GM12878 (cell line): Measurements from ENCODE around the gene FBLN5. TPM values are rescaled to one million over a fixed set of nuclear protein-coding genes. Genes with fewer than 3 reads are reported as not detected.
"Not testable (repeated sequence)": the region's sequence is repeated elsewhere in the genome, so short reads cannot be mapped to it uniquely, and the experiment has no call there.

Experiments
- ATAC-seq: fragments of 200-7000 bp; cut with Tn5 transposase; 3 replicates; pipeline ENCODE4 v1.9.1; 2020; ENCODE audit warnings: mild to moderate bottlenecking, moderate library complexity
- BruUV-seq: library from RNA; stranded (reverse); fragments of 400-500 nt; replicated peaks from 2 replicates; lab custom pipeline; 2021; lab: Mats Ljungman, UMichigan
- CTCF ChIA-PET: fragments of 300-600 bp; sonication (Branson Sonifier 250); formaldehyde crosslinking; extraction: SDS; loops from one replicate; lab custom pipeline; 2021; ENCODE audit warnings: inconsistent platforms; lab: Yijun Ruan, JAX
- POLR2A ChIA-PET: fragments of 350-600 bp; formaldehyde crosslinking; extraction: SDS; loops from one replicate; lab custom pipeline; 2021; ENCODE audit warnings: inconsistent platforms; lab: Charles Lee
- RAD21 ChIA-PET: fragments of 300-600 bp; sonication (Branson Sonifier 250); formaldehyde crosslinking; loops from one replicate; lab custom pipeline; 2023; ENCODE audit warnings: antibody characterized with exemption; ENCODE audit not compliant: unreplicated experiment; lab: Charles Lee
- SMC1A ChIA-PET: fragments of 300-600 bp; sonication (Branson Sonifier 250); formaldehyde crosslinking; loops from one replicate; lab custom pipeline; 2023; ENCODE audit not compliant: unreplicated experiment, uncharacterized antibody; lab: Charles Lee
- DNase-seq: peaks from one replicate; pipeline ENCODE4 v3.0.0-alpha.2; 2011; ENCODE audit warnings: low read depth, low spot score
- FAIRE-seq: peaks from 3 replicates; lab custom pipeline; 2011; peaks lifted over from hg19 to GRCh38; lab: Jason Lieb, UNC
- H2AFZ ChIP-seq: 2 replicates; pipeline ENCODE4 v1.6.0; 2011; ENCODE audit warnings: low read depth, low read length, control low read depth; ENCODE audit not compliant: control insufficient read depth
- H3K27ac ChIP-seq: 2 replicates; pipeline ENCODE4 v1.5.1; 2011; ENCODE audit warnings: control low read depth; ENCODE audit not compliant: control insufficient read depth, insufficient read depth
- H3K27me3 ChIP-seq, 2 experiments: replicated peaks in 1 of 2; 2 replicates each; pipeline versions ENCODE4 v1.6.0 to v1.6.1; 2011; ENCODE audit warnings: low read length in 1 of 2; ENCODE audit not compliant: control insufficient read depth in 2 of 2, insufficient read depth in 2 of 2
- H3K36me3 ChIP-seq, 2 experiments: 2 replicates each; pipeline ENCODE4 v1.5.1; 2011; ENCODE audit warnings: low read length in 1 of 2; ENCODE audit not compliant: control insufficient read depth in 2 of 2, insufficient read depth in 2 of 2
- H3K4me1 ChIP-seq: 2 replicates; pipeline ENCODE4 v1.6.1; 2011; ENCODE audit warnings: mild to moderate bottlenecking, low read length, moderate library complexity, mixed read lengths; ENCODE audit not compliant: control insufficient read depth, insufficient read depth
- H3K4me2 ChIP-seq: 2 replicates; pipeline ENCODE4 v1.6.0; 2011; ENCODE audit warnings: control low read depth; ENCODE audit not compliant: control insufficient read depth, insufficient read depth
- H3K4me3 ChIP-seq: fragments of 200-600 bp; sonication (generic); 2 replicates; pipeline ENCODE4 v1.5.1; 2016
- H3K79me2 ChIP-seq: 2 replicates; pipeline ENCODE4 v1.6.0; 2011; ENCODE audit warnings: low read length; ENCODE audit not compliant: control insufficient read depth, insufficient read depth
- H3K9ac ChIP-seq: 2 replicates; pipeline ENCODE4 v1.8.0; 2011; ENCODE audit warnings: low read length, control low read depth, mixed read lengths; ENCODE audit not compliant: control insufficient read depth, insufficient read depth
- H3K9me3 ChIP-seq: replicated peaks from 3 replicates; pipeline ENCODE4 v1.5.1; 2011; ENCODE audit warnings: mild to moderate bottlenecking, low read length; ENCODE audit not compliant: control insufficient read depth, insufficient read depth
- H4K20me1 ChIP-seq: 2 replicates; pipeline ENCODE4 v1.6.0; 2011; ENCODE audit not compliant: control insufficient read depth, insufficient read depth
- ATF2 ChIP-seq: IDR thresholded peaks from 2 replicates; pipeline ENCODE4 v1.6.1; 2012; ENCODE audit warnings: low read length, inconsistent platforms
- EP300 ChIP-seq, 2 experiments: fragments of 150-350 bp in 1 of 2; IDR thresholded peaks; 2 replicates each; pipeline ENCODE4 v1.6.1; 2011 to 2012; ENCODE audit warnings: low read depth in 2 of 2, low read length in 2 of 2, borderline replicate concordance in 1 of 2, improper control_type of control experiment in 1 of 2, inconsistent platforms in 1 of 2; ENCODE audit not compliant: control insufficient read depth in 1 of 2
- ESRRA ChIP-seq: IDR thresholded peaks from 2 replicates; pipeline ENCODE4 v1.6.1; 2012; ENCODE audit warnings: mild to moderate bottlenecking, low read length, improper control_type of control experiment
- EZH2 ChIP-seq: IDR thresholded peaks from 2 replicates; pipeline ENCODE4 v1.6.1; 2012; ENCODE audit warnings: low read depth, mild to moderate bottlenecking, control low read depth, inconsistent platforms, low read length, borderline replicate concordance; ENCODE audit not compliant: control insufficient read depth
- KAT2A ChIP-seq: conservative IDR thresholded peaks from 2 replicates; pipeline ENCODE4 v1.6.1; 2011; ENCODE audit warnings: low read depth, low read length; ENCODE audit not compliant: control insufficient read depth
- KLF5 ChIP-seq: fragments of 450-650 bp; IDR thresholded peaks from 2 replicates; pipeline ENCODE4 v1.6.1; 2014; ENCODE audit warnings: mild to moderate bottlenecking; ENCODE audit not compliant: partially characterized antibody
- STAT3 ChIP-seq: IDR thresholded peaks from 2 replicates; pipeline ENCODE4 v1.6.1; 2011; ENCODE audit warnings: low read depth, low read length, improper control_type of control experiment
- TBL1XR1 ChIP-seq: IDR thresholded peaks from 2 replicates; pipeline ENCODE4 v1.6.1; 2012; ENCODE audit warnings: low read depth, low read length, improper control_type of control experiment
- TCF12 ChIP-seq: IDR thresholded peaks from 2 replicates; pipeline ENCODE4 v1.6.1; 2011; ENCODE audit warnings: low read depth, mild to moderate bottlenecking, low read length
- TCF3 ChIP-seq: IDR thresholded peaks from 2 replicates; pipeline ENCODE4 v1.6.1; 2012; ENCODE audit warnings: low read depth, mild to moderate bottlenecking, low read length, borderline replicate concordance; ENCODE audit not compliant: insufficient read depth
- ZSCAN29 ChIP-seq: fragments of 450-650 bp; IDR thresholded peaks from 2 replicates; pipeline ENCODE4 v1.6.1; 2017; ENCODE audit warnings: mild to moderate bottlenecking, moderate library complexity
- WGBS: methylation state at CpG from one replicate; pipeline ENCODE4 v1.1.6; 2016; ENCODE audit warnings: low lambda C conversion rate; ENCODE audit not compliant: insufficient replicate concordance, insufficient coverage; ENCODE audit errors: missing lambda C conversion rate; 5-methylcytosine and 5-hydroxymethylcytosine counted together
- in situ Hi-C: fragments of 300-500 bp; cut with MboI; formaldehyde crosslinking; loops from 9 replicates; pipeline ENCODE4 v1.14.3; 2018; ENCODE audit warnings: mixed read lengths
- intact Hi-C: fragments of 100-400 bp; cut with micrococcal nuclease; formaldehyde crosslinking; loops from one replicate; pipeline ENCODE4 v1.14.2; 2022; ENCODE audit not compliant: unreplicated experiment
- polyA plus RNA-seq, 11 experiments: library from polyadenylated mRNA; depleted of rRNA in 4 of 11; unstranded in 6 of 11; stranded (reverse) in 5 of 11; fragments of >200 nt; fragmentation: Nextera tagmentation in 4 of 11; fragmentation: Illumina TruSeq in 1 of 11; extraction: Ambion mirVana in 4 of 11; extraction: Trizol in 1 of 11; gene quantifications; 1 replicate in 1 of 11; 2 replicates in 10 of 11; pipeline versions ENCODE4 v1.2.1 to v1.2.3, GENCODE V29; 2011 to 2016; ENCODE audit warnings: inconsistent platforms in 2 of 11, missing spikeins in 2 of 11, low read depth in 1 of 11
- total RNA-seq, 4 experiments: library from RNA; depleted of rRNA in 3 of 4; stranded (reverse); fragments of >200 nt in 3 of 4; fragmentation: Illumina TruSeq in 1 of 4; extraction: Trizol in 1 of 4; gene quantifications; 2 replicates each; pipeline versions ENCODE4 v1.2.1 to v1.2.3, GENCODE V29; 2013 to 2021
- TF ChIP-seq, protein P1 (sequence below): fragments of 450-650 bp; formaldehyde crosslinking; IDR thresholded peaks from 2 replicates; pipeline ENCODE4 v1.4.0; 2022; ENCODE audit warnings: mild to moderate bottlenecking, moderate library complexity

Gene FBLN5
- total and polyA plus RNA-seq, 10 of the 15 experiments (the other 5 are each of a cell fraction or from before 2014, with no cell fraction given) = 0.03 to 0.64 (median 0.24) TPM

GRCh38 chr14:91845652-91846051, 101.8 kb downstream of the FBLN5 start (continued):
- no peak for TF ChIP-seq KAT2A
- TF ChIP-seq STAT3 = no peak
- TF ChIP-seq TBL1XR1 = no peak
- no peak for TF ChIP-seq ZSCAN29
- TF ChIP-seq, protein P1, sequence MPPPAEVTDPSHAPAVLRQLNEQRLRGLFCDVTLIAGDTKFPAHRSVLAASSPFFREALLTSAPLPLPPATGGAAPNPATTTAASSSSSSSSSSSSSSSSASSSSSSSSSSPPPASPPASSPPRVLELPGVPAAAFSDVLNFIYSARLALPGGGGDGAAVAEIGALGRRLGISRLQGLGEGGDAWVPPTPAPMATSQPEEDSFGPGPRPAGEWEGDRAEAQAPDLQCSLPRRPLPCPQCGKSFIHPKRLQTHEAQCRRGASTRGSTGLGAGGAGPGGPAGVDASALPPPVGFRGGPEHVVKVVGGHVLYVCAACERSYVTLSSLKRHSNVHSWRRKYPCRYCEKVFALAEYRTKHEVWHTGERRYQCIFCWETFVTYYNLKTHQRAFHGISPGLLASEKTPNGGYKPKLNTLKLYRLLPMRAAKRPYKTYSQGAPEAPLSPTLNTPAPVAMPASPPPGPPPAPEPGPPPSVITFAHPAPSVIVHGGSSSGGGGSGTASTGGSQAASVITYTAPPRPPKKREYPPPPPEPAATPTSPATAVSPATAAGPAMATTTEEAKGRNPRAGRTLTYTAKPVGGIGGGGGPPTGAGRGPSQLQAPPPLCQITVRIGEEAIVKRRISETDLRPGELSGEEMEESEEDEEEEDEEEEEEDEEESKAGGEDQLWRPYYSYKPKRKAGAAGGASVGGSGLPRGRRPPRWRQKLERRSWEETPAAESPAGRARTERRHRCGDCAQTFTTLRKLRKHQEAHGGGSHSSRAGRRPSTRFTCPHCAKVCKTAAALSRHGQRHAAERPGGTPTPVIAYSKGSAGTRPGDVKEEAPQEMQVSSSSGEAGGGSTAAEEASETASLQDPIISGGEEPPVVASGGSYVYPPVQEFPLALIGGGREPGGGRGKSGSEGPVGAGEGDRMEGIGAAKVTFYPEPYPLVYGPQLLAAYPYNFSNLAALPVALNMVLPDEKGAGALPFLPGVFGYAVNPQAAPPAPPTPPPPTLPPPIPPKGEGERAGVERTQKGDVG (CRISPR knock-in tag) = no peak
- no peak for TF ChIP-seq EP300 (IDR thresholded peaks at IDR 0.05; ENCODE audit: borderline replicate concordance in 1 of 2, control insufficient read depth in 1 of 2, low read depth in 2 of 2, low read length in 2 of 2)
- TF ChIP-seq ESRRA = no peak
- no peak for TF ChIP-seq ATF2
- no peak for TF ChIP-seq TCF12
- no peak for TF ChIP-seq EZH2
- no peak for TF ChIP-seq KLF5
- no peak for TF ChIP-seq TCF3

DNA sequence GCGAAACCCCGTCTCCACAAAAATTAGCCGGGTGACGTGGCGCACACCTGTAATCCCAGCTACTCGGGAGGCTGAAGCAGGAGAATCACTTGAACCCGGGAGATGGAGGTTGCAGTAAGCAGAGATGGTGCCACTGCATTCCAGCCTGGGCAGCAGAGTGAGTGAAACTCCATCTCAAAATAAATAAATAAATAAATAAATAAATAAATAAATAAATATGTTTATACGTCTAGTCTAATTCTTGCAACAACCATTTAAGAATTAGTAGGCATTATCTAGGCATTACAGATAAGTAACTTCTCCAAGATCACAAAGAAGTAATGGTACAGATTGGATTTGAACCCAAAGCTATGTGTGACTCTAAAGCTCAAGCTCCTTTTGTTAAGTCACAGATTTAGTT, 102.4 kb downstream of the FBLN5 start:
- H3K4me3 ChIP-seq, intact Hi-C loops, H3K9me3 ChIP-seq, H2AFZ ChIP-seq, H3K36me3 ChIP-seq, H3K27me3 ChIP-seq, RAD21 ChIA-PET, H3K27ac ChIP-seq, ATAC-seq, in situ Hi-C loops, POLR2A ChIA-PET, H3K4me2 ChIP-seq, H3K9ac ChIP-seq, H4K20me1 ChIP-seq, FAIRE-seq, BruUV-seq, H3K79me2 ChIP-seq, DNase-seq: not testable (repeated sequence)
- SMC1A ChIA-PET = interaction anchor here (0.6 to 1.7 kb wide), 4 partner anchors 11 to 571 kb away, joined by 3 to 4 read pairs (median 4); no protein-coding TSS in a partner anchor
- CTCF ChIA-PET = interaction anchor here (1.2 kb wide), 1 partner anchor 11 kb away, joined by 3 read pairs; no protein-coding TSS in a partner anchor
- WGBS = 87% methylated on average over 8 of the region's 8 CpGs
- peaks cover 20% of the 10 kb centered on the region for H3K4me1 ChIP-seq
